CD1c-positive myeloid dendritic cell (primary cell): ENCODE data around the gene IPO4.

Experiments
- DNase-seq: peaks from one replicate; pipeline ENCODE4 v3.0.0-alpha.2; 2016; ENCODE audit errors: extremely low spot score

The IPO4 gene

DNA sequence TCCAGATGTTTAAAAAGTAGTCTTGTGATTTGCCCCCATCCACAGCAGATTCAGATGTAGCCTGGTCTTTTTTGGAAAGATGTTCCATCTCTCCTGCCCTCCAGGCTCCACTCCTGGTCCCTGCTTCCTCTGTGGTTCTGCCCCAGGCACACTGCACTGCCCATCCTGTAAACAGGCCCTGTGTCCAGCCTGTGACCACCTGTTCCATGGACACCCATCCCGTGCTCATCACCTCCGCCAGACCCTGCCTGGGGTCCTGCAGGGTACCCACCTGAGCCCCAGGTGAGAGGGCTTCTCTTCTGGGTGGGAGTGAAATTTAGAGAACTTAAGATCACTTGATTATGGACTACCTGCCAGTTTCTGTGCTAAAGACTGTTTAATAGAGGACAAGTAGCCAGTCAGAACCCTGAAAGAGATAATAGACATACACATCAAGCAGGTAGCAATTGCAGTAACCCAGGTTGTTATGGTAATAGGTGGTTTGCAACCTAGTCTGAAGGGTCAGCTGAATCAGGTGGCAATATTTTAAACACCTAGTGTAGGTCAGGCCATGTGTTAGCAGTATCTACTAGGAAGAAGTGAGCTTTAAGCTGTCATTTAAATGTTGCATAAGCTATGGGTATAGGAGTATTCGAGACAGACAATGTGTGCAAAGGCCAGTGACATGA lies 39.2 kb downstream of the IPO4 start:
- no peak for DNase-seq

DNA sequence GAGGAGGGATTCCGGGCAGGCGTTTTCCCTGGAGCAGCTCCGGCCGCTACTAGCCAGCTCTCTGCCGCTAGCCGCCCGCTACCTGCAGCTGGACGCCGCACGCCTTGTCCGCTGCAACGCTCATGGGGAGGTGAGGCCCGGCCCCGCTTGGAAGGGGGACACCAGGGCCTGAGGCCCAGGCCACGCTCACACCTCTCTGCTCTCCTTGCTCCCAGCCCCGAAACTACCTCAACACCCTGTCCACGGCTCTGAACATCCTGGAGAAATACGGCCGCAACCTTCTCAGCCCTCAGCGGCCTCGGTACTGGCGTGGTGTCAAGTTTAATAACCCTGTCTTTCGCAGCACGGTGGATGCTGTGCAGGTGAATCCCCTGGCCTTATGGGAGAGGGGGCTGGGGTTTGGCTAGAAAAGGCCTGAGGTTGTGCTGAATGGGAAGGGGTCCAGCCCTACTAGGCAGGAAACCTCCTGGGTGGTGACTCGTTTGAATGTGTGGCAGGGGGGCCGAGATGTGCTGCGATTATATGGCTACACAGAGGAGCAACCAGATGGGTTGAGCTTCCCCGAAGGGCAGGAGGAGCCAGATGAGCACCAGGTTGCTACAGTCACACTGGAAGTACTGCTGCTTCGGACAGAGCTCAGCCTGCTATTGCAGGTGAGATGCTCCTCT lies 40.7 kb downstream of the IPO4 start:
- DNase-seq: no peak

DNA sequence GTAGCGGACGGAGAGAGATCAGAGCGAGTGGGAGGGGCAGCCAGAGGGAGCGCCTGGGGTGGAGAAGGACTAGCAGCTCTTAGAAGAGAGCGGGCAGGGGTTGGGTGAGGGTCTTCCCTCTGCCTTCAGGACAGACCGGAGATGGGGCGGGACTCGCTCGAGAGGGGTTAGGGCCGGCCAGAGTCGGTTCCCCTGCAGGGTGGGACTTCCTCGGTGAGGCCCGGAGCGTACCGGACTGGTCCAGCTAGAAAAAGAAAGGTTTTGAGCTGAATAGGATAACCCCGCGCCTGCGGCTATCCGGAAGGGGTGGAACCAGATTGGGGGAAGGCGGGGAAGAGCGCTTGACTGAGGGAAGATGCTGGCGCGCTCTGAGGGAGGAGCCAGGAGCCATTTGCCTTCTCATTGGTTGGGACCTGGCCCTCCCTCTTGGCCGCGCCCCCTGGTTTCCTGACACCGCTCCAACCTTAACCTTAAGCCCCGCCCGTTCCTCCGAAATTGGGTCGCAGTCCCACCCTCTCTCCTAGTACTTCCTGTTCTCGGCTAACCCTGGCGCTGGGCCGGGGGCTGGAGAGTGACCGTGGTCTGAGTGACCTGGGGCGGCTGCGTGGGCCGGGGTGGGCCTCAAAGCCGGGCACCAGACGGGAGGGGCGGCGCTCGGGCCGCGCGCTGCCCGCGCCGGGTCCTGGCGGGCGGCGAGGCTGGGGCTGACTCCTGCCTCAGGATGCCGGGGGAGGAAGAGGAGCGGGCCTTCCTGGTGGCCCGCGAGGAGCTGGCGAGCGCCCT lies 41.4 kb downstream of the IPO4 start, which contains the start of gene RNF31:
Gene RNF31, plus strand, starts transcription at position 521 of the 783 bp plus-strand sequence. Its CDS starts 201 bp downstream, at position 722.
- DNase-seq: peak; percentile 99

DNA sequence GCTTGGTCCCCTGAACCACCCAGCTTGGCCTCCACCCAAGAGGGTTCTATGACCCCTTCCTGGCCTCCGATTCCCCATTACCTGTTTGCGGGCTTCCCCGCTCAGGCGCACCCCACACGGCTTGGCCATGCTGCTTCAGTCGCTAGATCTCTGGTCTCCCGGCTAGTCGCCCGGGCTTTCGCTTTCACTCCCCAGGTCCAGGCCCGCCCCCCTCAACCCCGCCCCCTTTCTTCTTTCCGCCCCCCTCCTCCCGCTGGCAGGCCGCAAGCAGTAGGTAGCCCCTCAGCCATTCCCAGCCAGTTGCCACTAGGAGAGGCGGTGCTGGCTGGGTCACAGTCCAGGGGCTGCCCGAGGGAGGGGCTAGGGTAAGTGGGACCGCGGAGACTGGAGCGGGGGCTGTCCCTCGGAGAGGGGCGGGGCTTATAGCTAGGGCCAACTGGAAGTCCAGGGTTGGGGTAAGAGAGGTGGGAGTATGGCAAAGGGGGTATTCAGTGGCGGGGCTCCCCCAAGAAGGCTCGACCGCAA lies 42.1 kb downstream of the IPO4 start, which contains the start of gene PSME2:
Gene PSME2, minus strand, starts transcription at position 158 of the 525 bp plus-strand sequence. Its CDS starts 29 bp downstream, at position 129.
- peak; percentile 93 for DNase-seq

DNA sequence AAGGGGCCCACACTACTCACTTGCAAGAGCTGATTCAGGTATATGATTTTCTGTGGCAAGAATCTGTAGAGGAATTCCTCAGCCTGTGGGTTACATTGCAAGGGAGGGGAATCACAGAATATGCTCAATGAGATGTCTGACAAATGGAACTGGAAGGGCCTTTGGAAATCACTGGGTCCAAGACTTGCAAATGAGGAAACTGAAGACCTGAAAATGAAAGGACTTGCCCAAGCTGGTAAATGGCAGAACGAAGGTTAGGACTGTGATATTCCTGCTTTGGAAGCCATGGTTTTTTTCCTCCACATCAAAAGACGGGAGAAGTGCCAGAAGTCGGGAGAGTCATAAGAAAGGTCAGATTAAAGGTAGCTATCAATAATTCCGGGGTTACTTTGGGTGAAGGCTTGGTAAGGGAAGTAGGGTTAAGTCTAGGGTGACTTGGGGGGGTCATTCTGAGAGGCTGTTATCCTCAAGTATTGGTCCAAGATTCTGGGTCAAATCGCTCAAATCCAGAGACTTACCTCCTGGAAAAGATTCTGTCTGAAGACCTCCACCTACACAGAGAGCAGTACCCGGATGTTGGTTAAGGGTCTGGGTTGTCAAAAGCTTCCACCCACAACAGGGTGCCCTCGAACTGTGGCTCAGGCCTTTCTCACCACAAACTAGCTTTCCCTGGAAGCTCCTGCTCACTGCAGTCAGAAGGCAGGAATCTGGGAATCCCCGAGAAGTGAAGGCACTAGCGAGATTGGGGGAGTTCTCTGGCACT lies 42.7 kb downstream of the IPO4 start:
- peak; percentile 36 for DNase-seq

DNA sequence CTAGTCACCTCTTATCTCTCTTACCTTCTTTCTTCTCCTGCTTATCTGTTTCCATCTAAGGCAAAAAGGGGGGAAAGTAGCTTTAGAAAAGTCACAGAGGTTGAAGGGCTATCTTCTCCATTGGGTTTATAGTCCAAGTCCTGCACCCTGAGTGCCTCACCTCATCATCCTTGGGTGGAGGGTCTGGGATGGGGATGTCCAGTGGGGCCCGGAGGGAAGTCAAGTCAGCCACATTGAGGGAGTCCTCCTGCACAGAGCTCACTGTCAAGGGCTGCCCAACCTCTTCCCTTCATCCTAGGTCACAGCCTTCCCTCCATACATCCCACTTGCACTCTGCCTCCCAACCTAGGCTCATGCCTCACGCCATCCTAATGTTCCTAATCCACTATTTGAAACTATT lies 43.4 kb downstream of the IPO4 start:
- DNase-seq: no peak

DNA sequence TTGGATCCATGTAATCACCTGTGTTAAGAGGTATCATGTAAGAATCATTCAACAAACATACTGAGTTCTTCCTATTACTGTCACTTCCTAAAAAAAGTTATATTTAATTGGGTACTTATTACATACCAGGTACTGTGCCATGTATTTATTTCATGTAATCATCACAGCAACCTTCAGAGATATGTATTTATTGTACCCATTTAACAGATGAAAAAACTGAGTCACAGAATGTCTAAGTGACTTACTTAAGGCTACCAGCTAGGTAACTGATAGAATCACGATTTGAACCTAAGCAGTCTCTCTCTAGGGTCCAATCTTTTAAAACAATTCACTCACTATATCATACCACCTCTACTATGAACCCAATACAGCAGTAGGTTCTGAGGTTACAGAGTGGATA lies 44.2 kb downstream of the IPO4 start:
- DNase-seq: no peak

DNA sequence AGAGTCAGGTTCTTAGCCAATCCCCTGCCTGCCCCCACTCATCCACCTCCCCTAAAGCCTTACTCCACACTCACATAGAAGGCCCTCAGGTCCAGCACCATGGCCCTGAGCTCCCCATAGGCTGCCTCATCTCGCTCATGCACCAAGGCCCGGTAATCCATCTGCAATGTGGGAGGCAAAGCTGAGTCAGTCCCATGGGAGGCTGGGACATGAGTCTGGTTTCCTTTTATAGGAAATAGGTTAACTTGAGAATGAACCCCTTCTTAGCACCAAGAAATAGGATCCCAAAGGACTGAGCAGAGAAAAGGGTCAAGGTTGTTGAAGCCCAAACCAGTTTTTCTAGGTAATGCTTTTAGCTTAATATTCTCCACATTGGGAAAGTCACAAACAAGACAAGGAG lies 45.1 kb downstream of the IPO4 start:
- no peak for DNase-seq

DNA sequence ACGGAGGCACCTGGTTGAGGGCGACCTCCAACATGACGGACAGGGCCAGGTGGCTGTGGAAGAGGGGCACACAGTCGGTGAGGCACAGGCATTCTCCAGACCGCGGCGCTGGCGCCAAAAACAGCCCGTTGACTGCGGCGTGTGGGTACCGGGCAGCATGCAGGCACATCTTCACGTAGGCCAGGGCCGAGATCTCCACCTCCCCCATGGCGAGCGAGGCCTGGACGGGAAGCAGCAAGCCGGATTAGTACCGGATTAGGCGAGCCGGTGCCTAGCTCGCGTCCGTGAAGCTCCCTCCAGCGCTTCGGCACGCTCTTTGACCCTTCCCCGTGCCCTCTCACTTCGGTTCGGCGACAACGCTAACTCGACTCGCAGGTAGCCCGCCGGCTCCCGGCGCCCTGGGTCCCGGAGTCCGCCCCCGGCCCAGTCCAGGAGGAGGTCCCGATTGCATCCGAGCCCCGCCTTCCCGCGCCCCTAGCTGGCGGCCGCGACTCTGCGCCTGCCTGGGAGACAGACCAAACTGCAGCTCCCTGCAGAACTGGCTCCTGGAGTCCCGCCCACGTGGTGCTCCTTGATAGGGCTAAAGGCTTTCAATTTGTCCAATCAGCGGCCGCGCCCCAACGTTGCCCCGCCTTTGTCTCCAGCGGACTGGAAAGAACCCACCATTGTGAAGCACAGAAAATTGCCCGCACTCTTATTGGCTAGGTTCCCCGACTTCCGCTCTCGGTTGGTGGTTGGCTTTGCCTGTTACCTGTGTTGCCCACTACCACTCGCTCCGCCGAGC lies 47.3 kb downstream of the IPO4 start, which contains the start of gene EMC9:
Gene EMC9, minus strand, starts transcription at position 495 of the 784 bp plus-strand sequence. Its CDS starts 287 bp downstream, at position 208.
- peak; percentile 100 for DNase-seq

DNA sequence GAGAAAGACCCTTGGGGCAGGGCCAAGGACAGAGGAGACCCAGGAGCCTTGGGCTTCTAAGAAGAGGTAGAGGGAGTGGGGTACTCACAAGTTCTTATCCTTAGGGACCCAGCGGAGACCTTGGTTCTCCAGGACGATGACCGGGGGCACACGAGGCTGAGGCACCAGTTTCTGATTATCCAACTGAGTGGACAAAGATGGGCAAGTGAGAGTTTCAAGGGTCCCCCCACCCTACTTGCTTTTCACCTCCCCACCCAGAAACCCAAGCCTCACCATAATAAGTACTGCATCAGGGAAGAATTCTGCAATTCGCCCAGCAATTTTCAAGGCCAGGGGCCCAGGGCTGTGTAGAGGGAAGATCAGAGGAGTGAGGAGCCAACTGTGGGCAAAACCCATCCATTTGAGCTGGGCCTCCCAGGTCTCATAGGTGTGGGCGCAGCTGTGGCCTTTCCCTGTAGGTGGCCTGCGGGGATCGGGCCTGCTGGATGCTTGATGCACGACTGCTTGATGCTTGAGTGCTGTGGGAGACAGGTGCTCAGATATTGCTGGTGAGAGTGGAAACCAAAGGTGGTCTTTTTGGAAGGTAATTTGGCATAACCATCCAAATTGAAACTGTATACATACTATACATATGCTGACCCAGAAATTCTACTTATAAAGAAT lies 49.2 kb downstream of the IPO4 start:
- DNase-seq: no peak

DNA sequence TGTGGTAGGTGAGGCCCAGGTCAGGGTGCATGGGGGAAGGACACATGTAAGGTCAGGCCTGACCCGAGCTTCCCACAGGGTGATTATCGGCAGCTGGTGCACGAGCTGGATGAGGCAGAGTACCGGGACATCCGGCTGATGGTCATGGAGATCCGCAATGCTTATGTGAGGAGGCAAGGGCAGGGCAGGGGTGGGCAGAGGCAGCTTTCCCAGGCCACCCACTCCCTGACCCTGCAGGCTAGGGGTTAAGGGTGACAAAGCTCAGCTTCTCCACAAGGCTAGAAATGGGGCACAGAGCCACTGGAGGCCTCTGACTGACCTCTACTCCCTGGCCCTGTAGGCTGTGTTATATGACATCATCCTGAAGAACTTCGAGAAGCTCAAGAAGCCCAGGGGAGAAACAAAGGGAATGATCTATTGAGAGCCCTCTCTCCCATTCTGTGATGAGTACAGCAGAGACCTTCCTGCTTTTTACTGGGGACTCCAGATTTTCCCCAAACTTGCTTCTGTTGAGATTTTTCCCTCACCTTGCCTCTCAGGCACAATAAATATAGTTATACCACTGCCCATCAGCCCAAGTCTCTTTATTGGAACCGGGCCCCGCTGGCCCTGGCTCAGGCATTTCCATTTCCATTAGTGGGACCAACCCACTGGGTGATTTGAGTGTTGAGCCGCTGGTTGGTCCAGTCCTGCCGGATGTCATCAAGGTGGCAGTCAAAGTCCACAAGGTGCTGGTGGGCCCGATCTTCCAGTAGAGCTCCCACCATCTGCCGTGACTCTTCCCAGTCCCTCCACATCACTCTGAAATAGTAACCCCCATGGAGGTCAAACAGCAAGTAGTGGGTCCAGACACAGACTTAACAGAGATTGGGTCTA lies 50.0 kb downstream of the IPO4 start:
- DNase-seq: no peak

DNA sequence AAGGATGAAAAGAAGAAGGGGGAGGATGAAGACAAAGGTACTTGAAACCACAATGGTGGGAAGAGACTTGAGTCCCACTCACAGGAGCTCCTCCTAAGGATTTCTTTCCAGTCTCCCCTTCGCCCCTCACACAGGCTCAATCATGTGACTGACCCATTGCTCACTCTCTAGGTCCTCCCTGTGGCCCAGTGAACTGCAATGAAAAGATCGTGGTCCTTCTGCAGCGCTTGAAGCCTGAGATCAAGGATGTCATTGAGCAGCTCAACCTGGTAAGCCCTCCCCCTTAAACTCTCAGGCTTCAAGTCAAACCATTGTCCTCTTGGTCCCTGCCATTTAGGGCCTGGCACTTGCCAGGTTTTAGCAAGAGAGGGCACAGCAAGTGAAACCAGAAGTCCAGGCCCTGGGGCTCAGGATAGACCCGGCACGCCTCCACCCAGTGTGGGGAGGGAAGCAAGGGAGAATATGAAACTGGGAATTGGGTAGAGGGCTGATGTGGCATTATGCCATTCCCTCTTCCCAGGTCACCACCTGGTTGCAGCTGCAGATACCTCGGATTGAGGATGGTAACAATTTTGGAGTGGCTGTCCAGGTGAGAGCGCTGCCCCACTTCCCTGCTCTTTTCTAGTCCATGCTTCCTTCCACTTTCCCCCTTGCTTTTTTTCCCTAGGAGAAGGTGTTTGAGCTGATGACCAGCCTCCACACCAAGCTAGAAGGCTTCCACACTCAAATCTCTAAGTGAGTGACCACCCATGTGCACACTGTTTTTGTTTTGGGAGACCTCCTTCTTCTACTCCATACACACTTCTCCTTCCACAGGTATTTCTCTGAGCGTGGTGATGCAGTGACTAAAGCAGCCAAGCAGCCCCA lies 50.9 kb downstream of the IPO4 start:
- no peak for DNase-seq

DNA sequence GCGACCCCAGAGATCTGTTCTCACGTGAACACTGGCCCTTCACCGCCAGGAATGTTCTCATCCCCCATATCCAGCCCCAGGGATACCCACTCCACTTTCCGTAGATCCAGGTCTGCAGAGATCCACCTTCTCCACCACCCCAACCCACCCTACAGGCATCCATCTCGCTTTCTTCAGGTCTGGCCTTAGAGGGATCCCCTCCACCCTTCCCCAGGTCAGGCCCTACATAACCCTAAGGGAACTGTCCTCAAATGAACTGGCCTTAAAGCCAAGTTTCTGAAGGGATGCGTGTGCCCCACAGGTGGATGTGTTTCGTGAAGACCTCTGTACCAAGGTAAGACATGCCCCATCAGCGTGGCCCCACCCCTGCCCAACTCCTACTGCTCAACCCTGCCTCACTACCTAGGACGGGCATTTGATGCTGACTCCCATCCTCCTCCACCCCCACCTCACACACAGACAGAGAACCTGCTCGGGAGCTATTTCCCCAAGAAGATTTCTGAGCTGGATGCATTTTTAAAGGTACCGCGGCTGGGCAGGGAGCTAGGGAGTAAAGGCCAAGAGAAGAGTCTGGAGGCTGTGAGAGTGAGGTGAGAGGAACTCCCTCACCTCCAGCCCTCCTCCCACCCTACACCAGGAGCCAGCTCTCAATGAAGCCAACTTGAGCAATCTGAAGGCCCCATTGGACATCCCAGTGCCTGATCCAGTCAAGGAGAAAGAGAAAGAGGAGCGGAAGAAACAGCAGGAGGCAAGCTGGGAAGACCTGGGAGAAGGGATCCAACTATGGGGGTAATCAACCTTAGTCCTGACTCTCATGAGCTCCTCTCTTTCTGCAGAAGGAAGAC lies 51.7 kb downstream of the IPO4 start:
- no peak for DNase-seq

DNA sequence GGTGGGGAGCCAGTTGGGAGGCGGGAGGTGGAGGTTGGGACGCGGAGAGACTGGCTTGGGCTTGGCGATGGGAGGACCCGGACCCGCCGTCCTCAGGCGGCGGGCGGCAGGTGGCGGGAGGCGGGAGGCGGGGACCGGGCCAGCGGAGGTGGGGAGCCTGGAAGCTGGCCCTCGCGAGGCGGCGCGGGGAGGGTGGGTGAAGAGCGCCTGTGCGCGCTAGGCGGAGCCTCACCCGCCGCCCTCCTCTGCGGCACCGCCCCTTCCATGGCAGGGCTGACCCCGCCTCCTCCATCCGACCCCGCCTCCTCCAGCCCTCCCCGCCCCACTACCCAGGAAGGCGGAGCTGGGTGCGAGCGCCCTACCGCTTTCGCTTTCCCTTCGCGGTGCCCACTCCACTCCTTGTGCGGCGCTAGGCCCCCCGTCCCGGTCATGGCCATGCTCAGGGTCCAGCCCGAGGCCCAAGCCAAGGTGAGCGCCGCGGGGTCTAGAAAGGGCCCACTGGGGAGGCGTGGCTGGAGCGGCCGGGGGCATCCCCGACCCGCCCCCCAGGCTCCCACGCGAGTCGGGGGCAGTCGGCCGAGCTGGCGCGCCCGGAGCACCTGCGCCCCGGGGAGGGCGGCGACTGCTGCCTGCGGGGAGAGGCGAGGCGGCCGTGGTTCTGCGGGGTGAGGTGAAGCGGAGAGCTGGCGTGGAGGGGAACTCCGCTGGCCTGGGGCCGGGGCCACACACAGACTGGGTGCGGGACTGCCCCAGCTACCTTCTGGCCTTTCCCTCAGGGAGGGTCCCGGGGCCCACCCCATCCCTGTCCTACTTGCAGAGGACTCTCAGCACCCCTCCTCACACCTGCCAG lies 52.6 kb downstream of the IPO4 start, which contains the start of gene PSME1:
Gene PSME1, plus strand, starts transcription at position 361 of the 850 bp plus-strand sequence. Its CDS starts 69 bp downstream, at position 430.
- peak; percentile 95 for DNase-seq

DNA sequence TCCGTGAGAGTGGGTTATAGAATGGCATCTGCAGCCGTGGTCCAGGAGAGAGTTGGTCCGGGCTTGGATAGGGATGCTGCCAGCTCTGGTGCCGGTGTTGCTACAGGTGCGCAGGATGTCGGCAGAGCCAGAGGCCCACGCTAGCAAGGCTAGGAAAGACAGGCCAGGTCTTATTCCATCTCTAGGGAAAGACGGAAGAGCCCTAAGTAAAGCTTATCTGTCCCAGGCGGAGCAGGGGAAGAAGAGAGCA lies 53.1 kb downstream of the IPO4 start:
- no peak for DNase-seq

DNA sequence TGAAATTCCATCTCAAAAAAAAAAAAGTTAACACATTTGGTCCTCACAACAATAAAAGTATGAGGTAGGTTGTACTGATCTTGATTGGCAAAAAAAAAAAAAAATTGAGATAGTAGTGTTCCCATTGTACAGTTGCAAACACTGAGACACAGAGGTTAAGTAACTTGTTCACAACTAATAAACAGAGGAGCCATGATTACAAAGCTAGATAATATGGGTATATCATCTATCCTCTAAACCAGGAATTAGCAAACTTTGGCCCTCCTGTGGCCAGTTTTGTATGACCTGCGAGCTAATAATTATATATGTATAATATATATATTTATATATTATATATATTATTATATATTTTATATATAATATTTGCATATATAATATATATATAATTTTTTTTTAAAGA lies 54.9 kb downstream of the IPO4 start:
- DNase-seq: no peak
